Caco-2 (cell line): ENCODE measurements around the gene IL12RB2. TPM values are rescaled to one million over a fixed set of nuclear protein-coding genes. Genes with fewer than 3 reads are reported as not detected.
A peak's percentile ranks its signal among the peaks of the same experiment; 100 is the strongest.

ENCODE experiments used
- Bru-seq: library from RNA; stranded (reverse); fragments of 400-500 nt; gene quantifications from one replicate; lab custom pipeline; 2021; lab: Mats Ljungman, UMichigan
- BruChase-seq, 2 experiments: library from RNA; stranded (reverse); fragments of 400-500 nt; gene quantifications; one replicate each; lab custom pipeline; 2021; lab: Mats Ljungman, UMichigan
- BruUV-seq: library from RNA; stranded (reverse); fragments of 400-500 nt; replicated peaks from 2 replicates; lab custom pipeline; 2021; lab: Mats Ljungman, UMichigan
- CTCF ChIA-PET: fragments of 300-600 bp; sonication (Branson Sonifier 250); formaldehyde crosslinking; loops from one replicate; lab custom pipeline; 2022; ENCODE audit warnings: antibody characterized with exemption; lab: Charles Lee
- POLR2A ChIA-PET: fragments of 300-600 bp; sonication (Branson Sonifier 250); formaldehyde crosslinking; loops from one replicate; lab custom pipeline; 2022; ENCODE audit warnings: antibody characterized with exemption; lab: Charles Lee
- DNase-seq, 2 experiments: peaks; one replicate each; pipeline versions ENCODE4 v3.0.0 to v3.0.0-alpha.2; 2020 to 2022
- H3K27me3 ChIP-seq: replicated peaks from 2 replicates; pipeline ENCODE4 v1.6.0; 2011; ENCODE audit warnings: low read length; ENCODE audit not compliant: control insufficient read depth, insufficient read depth
- H3K36me3 ChIP-seq: 2 replicates; pipeline ENCODE4 v1.5.1; 2011; ENCODE audit warnings: low read length; ENCODE audit not compliant: control insufficient read depth, insufficient read depth
- H3K4me1 ChIP-seq: fragments of 250-450 bp; sonication (Bioruptor Pico); 2 replicates; pipeline ENCODE4 v1.5.1; 2020; ENCODE audit warnings: mild to moderate bottlenecking
- H3K4me3 ChIP-seq: 2 replicates; pipeline ENCODE4 v1.5.1; 2011; ENCODE audit warnings: low read depth, mild to moderate bottlenecking, control low read depth, low read length
- H3K9me3 ChIP-seq: fragments of 250-450 bp; sonication (Bioruptor Pico); 2 replicates; pipeline ENCODE4 v1.5.1; 2020; ENCODE audit warnings: mild to moderate bottlenecking, moderate library complexity
- H3K27ac Mint-ChIP-seq: one replicate; pipeline ENCODE4 v1.8.0; 2022; ENCODE audit warnings: mixed read lengths; ENCODE audit not compliant: unreplicated experiment
- H3K27me3 Mint-ChIP-seq: one replicate; pipeline ENCODE4 v1.8.0; 2022; ENCODE audit warnings: mixed read lengths; ENCODE audit not compliant: insufficient read depth, unreplicated experiment
- H3K36me3 Mint-ChIP-seq: one replicate; pipeline ENCODE4 v1.8.0; 2022; ENCODE audit warnings: mild to moderate bottlenecking, mixed read lengths; ENCODE audit not compliant: insufficient read depth, unreplicated experiment
- H3K4me1 Mint-ChIP-seq: one replicate; pipeline ENCODE4 v1.8.0; 2022; ENCODE audit warnings: low read depth, mixed read lengths; ENCODE audit not compliant: unreplicated experiment
- H3K4me3 Mint-ChIP-seq: one replicate; pipeline ENCODE4 v1.8.0; 2022; ENCODE audit warnings: mild to moderate bottlenecking, moderate library complexity, mixed read lengths; ENCODE audit not compliant: unreplicated experiment
- H3K9me3 Mint-ChIP-seq: one replicate; pipeline ENCODE4 v1.8.0; 2022; ENCODE audit warnings: mixed read lengths; ENCODE audit not compliant: unreplicated experiment
- intact Hi-C: fragments of 100-400 bp; cut with micrococcal nuclease; formaldehyde crosslinking; loops from one replicate; pipeline ENCODE4 v1.10.0; 2022; ENCODE audit not compliant: unreplicated experiment
- long read RNA-seq: library from polyadenylated mRNA; stranded (forward); transcript quantifications from one replicate; pipeline ENCODE4 v2.0.0, GENCODE V29; 2022
- total RNA-seq: library from RNA; stranded (reverse); gene quantifications from 2 replicates; pipeline ENCODE4 v1.2.3, GENCODE V29; 2022
- TF ChIP-seq, protein P1 (sequence below), 2 experiments: fragments of 200-600 bp in 1 of 2; IDR thresholded peaks; 1 replicate in 1 of 2; 2 replicates in 1 of 2; pipeline versions ENCODE4 v1.5.1 to v1.8.0; 2011 to 2022; ENCODE audit warnings: antibody characterized with exemption in 1 of 2, control low read depth in 1 of 2, inconsistent platforms in 1 of 2, low read depth in 1 of 2, low read length in 1 of 2, mild to moderate bottlenecking in 1 of 2, moderate library complexity in 1 of 2; ENCODE audit not compliant: insufficient read depth in 1 of 2, severe bottlenecking in 1 of 2, unreplicated experiment in 1 of 2

IL12RB2 gene, protein sequence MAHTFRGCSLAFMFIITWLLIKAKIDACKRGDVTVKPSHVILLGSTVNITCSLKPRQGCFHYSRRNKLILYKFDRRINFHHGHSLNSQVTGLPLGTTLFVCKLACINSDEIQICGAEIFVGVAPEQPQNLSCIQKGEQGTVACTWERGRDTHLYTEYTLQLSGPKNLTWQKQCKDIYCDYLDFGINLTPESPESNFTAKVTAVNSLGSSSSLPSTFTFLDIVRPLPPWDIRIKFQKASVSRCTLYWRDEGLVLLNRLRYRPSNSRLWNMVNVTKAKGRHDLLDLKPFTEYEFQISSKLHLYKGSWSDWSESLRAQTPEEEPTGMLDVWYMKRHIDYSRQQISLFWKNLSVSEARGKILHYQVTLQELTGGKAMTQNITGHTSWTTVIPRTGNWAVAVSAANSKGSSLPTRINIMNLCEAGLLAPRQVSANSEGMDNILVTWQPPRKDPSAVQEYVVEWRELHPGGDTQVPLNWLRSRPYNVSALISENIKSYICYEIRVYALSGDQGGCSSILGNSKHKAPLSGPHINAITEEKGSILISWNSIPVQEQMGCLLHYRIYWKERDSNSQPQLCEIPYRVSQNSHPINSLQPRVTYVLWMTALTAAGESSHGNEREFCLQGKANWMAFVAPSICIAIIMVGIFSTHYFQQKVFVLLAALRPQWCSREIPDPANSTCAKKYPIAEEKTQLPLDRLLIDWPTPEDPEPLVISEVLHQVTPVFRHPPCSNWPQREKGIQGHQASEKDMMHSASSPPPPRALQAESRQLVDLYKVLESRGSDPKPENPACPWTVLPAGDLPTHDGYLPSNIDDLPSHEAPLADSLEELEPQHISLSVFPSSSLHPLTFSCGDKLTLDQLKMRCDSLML
- 0.54 and 0.56 TPM in 2 replicates for total RNA-seq
- Bru-seq, nascent RNA: percentile 24 among the genes with signal in this experiment
- percentile 21 among the genes with signal in this experiment for BruChase-seq, experiment 1, labeled RNA remaining after a 2-hour chase
- BruChase-seq, experiment 2, labeled RNA remaining after a 6-hour chase: percentile 17 among the genes with signal in this experiment
- long read RNA-seq, partial matches to known transcripts: 0 of 1 reads
- long read RNA-seq, other reads (novel, unspliced or antisense): 1 of 1 reads

DNA sequence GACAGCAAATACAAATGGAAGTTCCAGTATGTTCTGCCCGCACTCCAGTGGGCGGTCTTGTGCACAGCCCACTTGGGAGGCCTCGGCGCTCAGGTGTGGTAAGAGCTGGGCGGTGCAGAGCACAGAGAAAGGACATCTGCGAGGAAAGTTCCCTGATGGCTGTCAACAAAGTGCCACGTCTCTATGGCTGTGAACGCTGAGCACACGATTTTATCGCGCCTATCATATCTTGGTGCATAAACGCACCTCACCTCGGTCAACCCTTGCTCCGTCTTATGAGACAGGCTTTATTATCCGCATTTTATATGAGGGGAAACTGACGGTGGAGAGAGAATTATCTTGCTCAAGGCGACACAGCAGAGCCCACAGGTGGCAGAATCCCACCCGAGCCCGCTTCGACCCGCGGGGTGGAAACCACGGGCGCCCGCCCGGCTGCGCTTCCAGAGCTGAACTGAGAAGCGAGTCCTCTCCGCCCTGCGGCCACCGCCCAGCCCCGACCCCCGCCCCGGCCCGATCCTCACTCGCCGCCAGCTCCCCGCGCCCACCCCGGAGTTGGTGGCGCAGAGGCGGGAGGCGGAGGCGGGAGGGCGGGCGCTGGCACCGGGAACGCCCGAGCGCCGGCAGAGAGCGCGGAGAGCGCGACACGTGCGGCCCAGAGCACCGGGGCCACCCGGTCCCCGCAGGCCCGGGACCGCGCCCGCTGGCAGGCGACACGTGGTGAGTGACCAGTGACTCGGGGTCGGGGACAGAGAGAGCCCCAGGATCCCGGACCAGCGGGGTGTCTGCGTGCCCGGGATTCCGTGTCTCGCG lies at the start of gene IL12RB2:
Gene IL12RB2 (plus strand): TSS at position 623 of the 810 bp plus-strand sequence. CDS start 12,496 bp downstream, outside the sequence.
- intact Hi-C loops: no loop called here
- H3K9me3 ChIP-seq: no peaks in the 10 kb centered on the region
- DNase-seq: peak in 1 of 2 experiments; percentile 16
- no peaks in the 10 kb centered on the region for H3K4me1 ChIP-seq
- Mint-ChIP-seq H3K4me1 (no peaks in the 10 kb centered on the region), H3K9me3 (no peaks in the 10 kb centered on the region), H3K4me3 (peak within 1 kb of the TSS; percentile 62), H3K27me3 (peaks cover 2% of the 10 kb centered on the region), H3K27ac (no peak within 1 kb of the TSS), H3K36me3 (no peaks in the 10 kb centered on the region)
- ChIA-PET CTCF (no interaction called here), POLR2A (no interaction called here)
- no TSS peak for BruUV-seq
- no peaks in the 10 kb centered on the region for H3K27me3 ChIP-seq
- no peaks in the 10 kb centered on the region for H3K36me3 ChIP-seq
- TF ChIP-seq, protein P1, sequence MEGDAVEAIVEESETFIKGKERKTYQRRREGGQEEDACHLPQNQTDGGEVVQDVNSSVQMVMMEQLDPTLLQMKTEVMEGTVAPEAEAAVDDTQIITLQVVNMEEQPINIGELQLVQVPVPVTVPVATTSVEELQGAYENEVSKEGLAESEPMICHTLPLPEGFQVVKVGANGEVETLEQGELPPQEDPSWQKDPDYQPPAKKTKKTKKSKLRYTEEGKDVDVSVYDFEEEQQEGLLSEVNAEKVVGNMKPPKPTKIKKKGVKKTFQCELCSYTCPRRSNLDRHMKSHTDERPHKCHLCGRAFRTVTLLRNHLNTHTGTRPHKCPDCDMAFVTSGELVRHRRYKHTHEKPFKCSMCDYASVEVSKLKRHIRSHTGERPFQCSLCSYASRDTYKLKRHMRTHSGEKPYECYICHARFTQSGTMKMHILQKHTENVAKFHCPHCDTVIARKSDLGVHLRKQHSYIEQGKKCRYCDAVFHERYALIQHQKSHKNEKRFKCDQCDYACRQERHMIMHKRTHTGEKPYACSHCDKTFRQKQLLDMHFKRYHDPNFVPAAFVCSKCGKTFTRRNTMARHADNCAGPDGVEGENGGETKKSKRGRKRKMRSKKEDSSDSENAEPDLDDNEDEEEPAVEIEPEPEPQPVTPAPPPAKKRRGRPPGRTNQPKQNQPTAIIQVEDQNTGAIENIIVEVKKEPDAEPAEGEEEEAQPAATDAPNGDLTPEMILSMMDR (IDR thresholded peaks at IDR 0.05; ENCODE audit: insufficient read depth in 1 of 2, low read depth in 1 of 2, low read length in 1 of 2, severe bottlenecking in 1 of 2, unreplicated experiment in 1 of 2): no peak
- H3K4me3 ChIP-seq: peak within 1 kb of the TSS; percentile 36

DNA sequence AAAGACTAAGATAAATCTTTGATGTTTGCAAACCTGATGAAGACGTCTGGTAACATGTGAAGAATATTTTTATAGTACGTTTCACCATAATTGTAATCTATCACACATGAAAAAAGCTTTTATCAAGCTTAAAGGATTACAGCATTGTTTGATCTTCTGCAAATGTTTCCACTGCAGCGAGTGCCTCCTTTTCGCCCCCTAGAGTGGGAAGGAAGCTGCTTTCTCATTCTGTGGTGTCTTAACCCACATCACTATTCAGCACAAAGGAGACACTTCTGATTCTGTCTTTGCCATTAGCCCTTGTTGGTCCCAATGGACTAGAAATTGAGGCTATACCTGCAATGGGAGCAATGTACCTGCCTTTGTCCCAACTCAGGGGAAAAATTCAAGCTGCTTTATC lies 46.0 kb upstream of the IL12RB2 start:
- TF ChIP-seq, protein P1 (IDR thresholded peaks at IDR 0.05; ENCODE audit: insufficient read depth in 1 of 2, low read depth in 1 of 2, low read length in 1 of 2, severe bottlenecking in 1 of 2, unreplicated experiment in 1 of 2): no peak
- BruUV-seq: no TSS peak
- CTCF ChIA-PET: no interaction called here
- Mint-ChIP-seq H3K4me3 (no peak overlapping the region), H3K27me3 (no peaks in the 10 kb centered on the region), H3K4me1 (no peaks in the 10 kb centered on the region), H3K36me3 (no peaks in the 10 kb centered on the region), H3K27ac (no peak overlapping the region), H3K9me3 (no peaks in the 10 kb centered on the region)
- no peaks in the 10 kb centered on the region for H3K9me3 ChIP-seq
- no peaks in the 10 kb centered on the region for H3K36me3 ChIP-seq
- POLR2A ChIA-PET: no interaction called here
- H3K27me3 ChIP-seq: no peaks in the 10 kb centered on the region
- intact Hi-C loops: no loop called here
- DNase-seq: no peak
- H3K4me1 ChIP-seq: no peaks in the 10 kb centered on the region; the same call in 1 of the 2 replicates
- H3K4me3 ChIP-seq: no peak overlapping the region
